OCI-LY1 (cell line): ENCODE measurements around the gene ITGAV.

Source experiments
- EZH2 ChIP-seq: fragments of 200-600 bp; sonication (generic), shearing (Covaris generic); IDR thresholded peaks from 2 replicates; pipeline ENCODE4 v1.8.0; 2017; ENCODE audit warnings: borderline replicate concordance, mixed run types, mild to moderate bottlenecking, antibody characterized with exemption, low read length, moderate library complexity, mixed read lengths
- TF ChIP-seq, protein P1 (sequence below): fragments of 200-600 bp; sonication (generic), shearing (Covaris generic); IDR thresholded peaks from 2 replicates; pipeline ENCODE4 v1.5.1; 2017; ENCODE audit warnings: mild to moderate bottlenecking, antibody characterized with exemption, low read length, moderate library complexity, mixed read lengths

GRCh38 chr2:186595219-186595618, 5.4 kb downstream of the ITGAV start:
- TF ChIP-seq, protein P1, sequence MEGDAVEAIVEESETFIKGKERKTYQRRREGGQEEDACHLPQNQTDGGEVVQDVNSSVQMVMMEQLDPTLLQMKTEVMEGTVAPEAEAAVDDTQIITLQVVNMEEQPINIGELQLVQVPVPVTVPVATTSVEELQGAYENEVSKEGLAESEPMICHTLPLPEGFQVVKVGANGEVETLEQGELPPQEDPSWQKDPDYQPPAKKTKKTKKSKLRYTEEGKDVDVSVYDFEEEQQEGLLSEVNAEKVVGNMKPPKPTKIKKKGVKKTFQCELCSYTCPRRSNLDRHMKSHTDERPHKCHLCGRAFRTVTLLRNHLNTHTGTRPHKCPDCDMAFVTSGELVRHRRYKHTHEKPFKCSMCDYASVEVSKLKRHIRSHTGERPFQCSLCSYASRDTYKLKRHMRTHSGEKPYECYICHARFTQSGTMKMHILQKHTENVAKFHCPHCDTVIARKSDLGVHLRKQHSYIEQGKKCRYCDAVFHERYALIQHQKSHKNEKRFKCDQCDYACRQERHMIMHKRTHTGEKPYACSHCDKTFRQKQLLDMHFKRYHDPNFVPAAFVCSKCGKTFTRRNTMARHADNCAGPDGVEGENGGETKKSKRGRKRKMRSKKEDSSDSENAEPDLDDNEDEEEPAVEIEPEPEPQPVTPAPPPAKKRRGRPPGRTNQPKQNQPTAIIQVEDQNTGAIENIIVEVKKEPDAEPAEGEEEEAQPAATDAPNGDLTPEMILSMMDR, result no peak
- TF ChIP-seq EZH2, result no peak
